Endodermal cell (in vitro differentiated cells): ENCODE data around the gene CHRNA3. TPM values are rescaled to one million over a fixed set of nuclear protein-coding genes. Genes with fewer than 3 reads are reported as not detected.

Experiments
- DNase-seq: peaks from one replicate; pipeline ENCODE4 v3.0.0-alpha.2; 2017
- H3K27ac ChIP-seq: 2 replicates; pipeline ENCODE4 v1.5.1; 2013; ENCODE audit warnings: mild to moderate bottlenecking, low read depth, low read length, moderate library complexity
- H3K27me3 ChIP-seq: 2 replicates; pipeline ENCODE4 v1.6.1; 2013; ENCODE audit warnings: mild to moderate bottlenecking, low read length, moderate library complexity; ENCODE audit not compliant: insufficient read depth, control insufficient read depth, poor library complexity, severe bottlenecking
- H3K36me3 ChIP-seq: 2 replicates; pipeline ENCODE4 v1.7.0; 2013; ENCODE audit warnings: mild to moderate bottlenecking, low read length, moderate library complexity; ENCODE audit not compliant: control insufficient read depth, insufficient read depth
- H3K4me1 ChIP-seq: one replicate; pipeline ENCODE4 v1.7.0; 2013; ENCODE audit warnings: low read length; ENCODE audit not compliant: control insufficient read depth, insufficient read depth
- H3K4me3 ChIP-seq: 2 replicates; pipeline ENCODE4 v1.5.1; 2013; ENCODE audit warnings: mild to moderate bottlenecking, low read length, moderate library complexity
- H3K9ac ChIP-seq: 2 replicates; pipeline ENCODE4 v1.6.1; 2013; ENCODE audit warnings: mild to moderate bottlenecking, low read length, moderate library complexity; ENCODE audit not compliant: poor library complexity, severe bottlenecking; ENCODE audit errors: extremely low read depth
- H3K9me3 ChIP-seq: 2 replicates; pipeline ENCODE4 v1.6.1; 2013; ENCODE audit warnings: mild to moderate bottlenecking, low read length, moderate library complexity; ENCODE audit not compliant: control insufficient read depth
- H3K27ac Mint-ChIP-seq: 2 replicates; pipeline ENCODE4 v1.8.0; 2020; ENCODE audit warnings: mixed read lengths
- H3K27me3 Mint-ChIP-seq: 2 replicates; pipeline ENCODE4 v1.8.0; 2021; ENCODE audit warnings: mild to moderate bottlenecking, mixed read lengths; ENCODE audit not compliant: insufficient read depth
- H3K36me3 Mint-ChIP-seq: 2 replicates; pipeline ENCODE4 v1.8.0; 2020; ENCODE audit warnings: low read depth, mixed read lengths
- H3K4me1 Mint-ChIP-seq: 2 replicates; pipeline ENCODE4 v1.8.0; 2020; ENCODE audit warnings: mixed read lengths
- H3K4me3 Mint-ChIP-seq: 2 replicates; pipeline ENCODE4 v1.8.0; 2020; ENCODE audit warnings: mild to moderate bottlenecking, moderate library complexity, mixed read lengths
- H3K9me3 Mint-ChIP-seq: 2 replicates; pipeline ENCODE4 v1.8.0; 2020; ENCODE audit warnings: mild to moderate bottlenecking, mixed read lengths
- WGBS, 2 experiments: methylation state at CpG; one replicate each; pipeline versions ENCODE4 v1.1.5 to v1.1.7; 2013; ENCODE audit warnings: missing lambda C conversion rate in 2 of 2, mixed read lengths in 1 of 2; ENCODE audit not compliant: insufficient coverage in 1 of 2, insufficient read length in 1 of 2; 5-methylcytosine and 5-hydroxymethylcytosine counted together
- total RNA-seq, 2 donors: library from RNA; stranded (reverse); fragmentation: NEBNext Ultra II Directional in 1 of 2; extraction: Animal tissue kit (Norgen Biotek cat#: 25700) in 1 of 2; gene quantifications; 2 replicates in 1 of 2; 3 replicates in 1 of 2; pipeline ENCODE4 v1.2.1, GENCODE V29; 2021
- TF ChIP-seq, protein P1 (sequence below): fragments of 200-600 bp; sonication (generic); conservative IDR thresholded peaks from 2 replicates; pipeline ENCODE4 v1.5.0; 2021; ENCODE audit warnings: antibody characterized with exemption, mild to moderate bottlenecking

Gene CHRNA3
- total RNA-seq, 2 donors from 2014 or later: 1.6 to 3.7 TPM

DNA sequence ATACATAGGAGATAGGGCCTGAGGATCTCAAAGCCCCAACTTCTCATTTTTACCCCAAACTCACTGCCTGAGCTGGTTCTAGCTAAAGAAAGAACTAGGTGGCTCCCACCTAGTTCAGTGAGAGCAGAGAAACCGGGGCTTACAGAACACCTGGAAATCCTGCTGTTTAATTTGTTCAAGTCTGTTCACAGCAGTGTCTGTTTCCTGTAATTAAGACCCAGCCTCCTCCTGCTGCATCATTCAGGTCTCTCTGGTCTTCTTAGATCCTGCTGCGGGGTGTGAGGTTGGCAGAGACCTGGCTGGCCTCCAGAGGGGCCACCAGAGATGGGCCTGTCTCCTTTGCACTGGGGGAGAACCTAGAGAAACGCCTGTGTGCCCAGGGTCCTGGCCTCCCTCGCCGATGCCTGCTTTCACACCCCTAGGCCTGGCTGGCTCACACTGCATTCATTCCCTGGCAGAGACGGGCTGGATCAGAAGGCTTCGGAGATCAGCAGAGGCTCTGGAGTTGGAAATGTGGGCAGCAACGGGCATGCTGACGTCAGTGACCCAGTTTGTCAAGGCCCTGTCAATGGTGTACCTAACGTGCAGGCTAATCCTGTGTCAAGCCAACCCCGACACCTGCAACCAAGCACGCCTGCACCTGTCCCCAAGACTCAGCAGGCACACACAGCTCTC lies 4.9 kb upstream of the CHRNA3 start:
- Mint-ChIP-seq H3K36me3 (peaks cover 2% of the 10 kb centered on the region), H3K9me3 (no peaks in the 10 kb centered on the region), H3K4me1 (no peaks in the 10 kb centered on the region), H3K4me3 (no peak overlapping the region), H3K27ac (no peak overlapping the region), H3K27me3 (peaks cover 27% of the 10 kb centered on the region)
- no peak overlapping the region for H3K4me3 ChIP-seq
- H3K4me1 ChIP-seq: no peaks in the 10 kb centered on the region
- H3K36me3 ChIP-seq: no peaks in the 10 kb centered on the region
- H3K27me3 ChIP-seq: peaks cover 25% of the 10 kb centered on the region
- 86 to 92% methylated on average over 7 to 12 of the region's 12 CpGs for WGBS, 2 experiments
- H3K9ac ChIP-seq: no peak overlapping the region
- no peak overlapping the region for H3K27ac ChIP-seq
- H3K9me3 ChIP-seq: no peaks in the 10 kb centered on the region
- TF ChIP-seq, protein P1, sequence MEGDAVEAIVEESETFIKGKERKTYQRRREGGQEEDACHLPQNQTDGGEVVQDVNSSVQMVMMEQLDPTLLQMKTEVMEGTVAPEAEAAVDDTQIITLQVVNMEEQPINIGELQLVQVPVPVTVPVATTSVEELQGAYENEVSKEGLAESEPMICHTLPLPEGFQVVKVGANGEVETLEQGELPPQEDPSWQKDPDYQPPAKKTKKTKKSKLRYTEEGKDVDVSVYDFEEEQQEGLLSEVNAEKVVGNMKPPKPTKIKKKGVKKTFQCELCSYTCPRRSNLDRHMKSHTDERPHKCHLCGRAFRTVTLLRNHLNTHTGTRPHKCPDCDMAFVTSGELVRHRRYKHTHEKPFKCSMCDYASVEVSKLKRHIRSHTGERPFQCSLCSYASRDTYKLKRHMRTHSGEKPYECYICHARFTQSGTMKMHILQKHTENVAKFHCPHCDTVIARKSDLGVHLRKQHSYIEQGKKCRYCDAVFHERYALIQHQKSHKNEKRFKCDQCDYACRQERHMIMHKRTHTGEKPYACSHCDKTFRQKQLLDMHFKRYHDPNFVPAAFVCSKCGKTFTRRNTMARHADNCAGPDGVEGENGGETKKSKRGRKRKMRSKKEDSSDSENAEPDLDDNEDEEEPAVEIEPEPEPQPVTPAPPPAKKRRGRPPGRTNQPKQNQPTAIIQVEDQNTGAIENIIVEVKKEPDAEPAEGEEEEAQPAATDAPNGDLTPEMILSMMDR: no peak
- DNase-seq: no peak

DNA sequence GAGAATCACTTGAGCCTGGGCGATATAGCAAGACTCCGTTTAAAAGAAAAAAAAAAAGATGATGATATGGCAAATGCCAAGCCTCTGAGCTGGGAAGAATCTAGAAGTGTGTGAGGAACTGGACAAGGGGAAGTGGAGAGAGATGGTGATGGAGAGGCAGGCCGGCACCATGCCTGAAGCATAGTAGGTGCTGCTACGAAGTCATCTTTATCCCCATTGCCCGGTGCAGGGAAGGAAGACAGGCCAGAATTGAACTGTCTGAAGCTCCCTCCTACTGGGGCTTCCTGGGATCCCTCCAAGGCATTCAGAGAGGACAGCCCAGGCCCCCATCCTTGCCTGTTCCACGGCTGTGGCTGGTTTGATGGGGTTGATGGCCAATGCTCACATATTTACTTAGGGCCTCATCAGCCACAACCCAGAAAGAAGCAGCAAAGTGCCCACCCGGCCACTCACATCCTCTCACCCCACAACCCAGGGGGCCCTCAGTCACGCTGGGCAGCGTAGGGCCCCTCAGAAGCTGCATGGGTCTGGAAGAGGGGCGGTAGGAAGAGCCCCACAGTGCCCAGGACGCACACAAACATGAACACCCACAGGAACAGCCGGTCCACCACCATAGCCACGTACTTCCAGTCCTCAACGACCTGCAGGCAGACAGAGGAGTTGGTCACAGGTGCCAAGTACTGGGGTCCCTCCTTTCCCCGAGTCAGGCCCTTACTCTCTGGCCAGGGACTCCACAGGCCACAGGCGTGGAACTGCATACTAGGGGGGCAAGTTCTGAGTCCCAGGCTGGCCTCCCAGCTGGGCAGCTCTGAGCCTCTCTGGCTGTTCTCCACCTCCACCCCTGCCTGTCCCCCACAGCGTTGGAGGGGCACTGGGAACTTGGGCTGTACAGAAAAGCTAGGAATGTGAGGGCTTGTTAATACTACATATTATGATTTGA lies 4.1 kb upstream of the CHRNA3 start:
- H3K4me1 Mint-ChIP-seq: no peaks in the 10 kb centered on the region
- 92 to 93% methylated on average over 9 to 16 of the region's 17 CpGs for WGBS, 2 experiments
- peaks cover 29% of the 10 kb centered on the region for H3K27me3 Mint-ChIP-seq
- H3K36me3 Mint-ChIP-seq: peaks cover 2% of the 10 kb centered on the region
- no peak for DNase-seq
- H3K9me3 Mint-ChIP-seq: no peaks in the 10 kb centered on the region
- TF ChIP-seq, protein P1: no peak
- Histone ChIP-seq H3K9ac (no peak overlapping the region), H3K9me3 (no peaks in the 10 kb centered on the region), H3K4me1 (no peaks in the 10 kb centered on the region), H3K27me3 (peaks cover 32% of the 10 kb centered on the region), H3K4me3 (no peak overlapping the region), H3K36me3 (no peaks in the 10 kb centered on the region), H3K27ac (no peak overlapping the region)
- H3K4me3 Mint-ChIP-seq: no peak overlapping the region
- H3K27ac Mint-ChIP-seq: no peak overlapping the region

DNA sequence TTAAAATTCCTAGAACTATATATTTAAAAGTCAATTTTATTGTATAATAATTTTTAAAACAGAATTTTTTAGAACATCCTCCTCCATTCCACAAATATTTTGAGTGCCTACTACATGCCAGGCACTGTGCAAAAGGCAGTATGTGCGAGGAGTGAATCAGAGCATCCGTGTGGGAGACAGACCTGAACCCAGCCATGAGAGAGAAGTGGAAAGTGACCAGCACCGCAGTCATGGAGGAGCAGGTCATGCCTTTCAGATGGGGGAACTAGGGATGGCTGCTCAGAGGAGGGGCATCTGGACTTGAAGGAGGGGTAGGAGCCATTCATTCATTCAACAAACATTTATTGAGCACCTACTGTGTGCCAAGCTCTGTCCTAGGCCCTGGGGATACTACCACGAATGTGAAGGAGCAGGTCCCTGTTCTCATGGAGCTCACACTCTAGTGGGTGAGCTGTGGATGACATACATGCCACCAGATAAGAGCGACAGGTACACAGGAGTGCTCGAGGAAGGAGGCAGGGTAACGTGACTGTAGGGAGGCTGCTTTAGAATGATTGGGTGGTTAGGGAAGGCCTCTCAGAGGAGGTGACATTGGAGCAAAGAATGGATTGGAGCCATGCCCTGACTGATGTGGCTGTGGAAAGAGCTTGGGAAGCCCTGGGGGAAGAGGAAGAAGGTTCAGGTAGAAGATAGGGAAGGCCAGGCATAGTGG lies 3.1 kb upstream of the CHRNA3 start:
- Histone ChIP-seq H3K27me3 (peaks cover 42% of the 10 kb centered on the region), H3K9me3 (no peaks in the 10 kb centered on the region), H3K4me1 (no peaks in the 10 kb centered on the region), H3K9ac (no peak overlapping the region), H3K36me3 (no peaks in the 10 kb centered on the region), H3K4me3 (no peak overlapping the region), H3K27ac (no peak overlapping the region)
- H3K27ac Mint-ChIP-seq: no peak overlapping the region
- no peaks in the 10 kb centered on the region for H3K9me3 Mint-ChIP-seq
- no peaks in the 10 kb centered on the region for H3K36me3 Mint-ChIP-seq
- H3K4me3 Mint-ChIP-seq: no peak overlapping the region
- WGBS, 2 experiments: 88 to 90% methylated on average over 4 to 7 of the region's 7 CpGs
- H3K27me3 Mint-ChIP-seq: peaks cover 39% of the 10 kb centered on the region
- no peaks in the 10 kb centered on the region for H3K4me1 Mint-ChIP-seq
- no peak for DNase-seq
- TF ChIP-seq, protein P1: no peak
